ENCODE measurements around the gene ATP6V0A4.

Gene ATP6V0A4

DNA sequence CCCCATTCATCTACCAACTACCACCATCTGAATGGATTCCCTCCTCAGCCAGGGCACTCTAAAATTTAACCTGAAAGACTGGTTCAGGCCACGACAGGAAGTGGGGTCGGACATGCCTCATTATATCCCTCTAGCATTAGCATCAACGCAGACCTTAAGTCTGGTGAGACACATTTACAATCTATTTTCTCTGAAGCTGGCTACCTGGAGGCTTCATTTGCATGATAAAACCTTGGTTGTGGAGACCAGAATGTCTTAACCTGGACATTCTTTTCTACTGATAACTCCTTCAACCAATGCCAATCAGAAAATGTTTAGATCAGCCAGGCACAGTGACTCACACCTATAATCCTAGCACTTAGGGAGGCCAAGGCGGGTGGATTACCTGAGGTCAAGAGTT, 139.1 kb downstream of the ATP6V0A4 start:
- DNase-seq (ENCODE audit: low read depth): no peak

DNA sequence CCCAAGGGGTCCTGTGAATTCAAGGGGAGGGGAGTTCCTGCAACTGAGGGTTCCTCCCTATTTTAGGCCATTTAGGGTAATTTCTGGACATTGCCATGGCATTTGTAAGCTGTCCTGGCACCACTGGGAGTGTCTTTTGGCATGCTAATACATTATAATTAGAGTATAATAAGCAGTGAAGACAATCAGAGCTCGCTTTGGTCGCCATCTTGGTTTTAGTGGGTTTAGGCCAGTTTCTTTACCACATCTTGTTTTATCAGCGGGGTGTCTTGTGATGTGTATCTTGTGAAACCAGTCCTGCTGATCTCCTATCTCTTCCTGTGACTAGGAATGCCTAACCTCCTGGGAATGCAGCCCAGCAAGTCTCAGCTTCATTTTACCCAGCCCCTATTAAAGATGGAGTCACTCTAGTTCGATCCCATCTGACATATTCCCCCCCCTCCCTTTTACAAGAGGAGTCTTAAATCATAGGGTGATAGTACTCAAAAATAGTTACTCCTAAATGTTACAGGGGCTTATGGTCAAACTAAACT, 140.1 kb downstream of the ATP6V0A4 start:
- DNase-seq (ENCODE audit: low read depth): no peak

DNA sequence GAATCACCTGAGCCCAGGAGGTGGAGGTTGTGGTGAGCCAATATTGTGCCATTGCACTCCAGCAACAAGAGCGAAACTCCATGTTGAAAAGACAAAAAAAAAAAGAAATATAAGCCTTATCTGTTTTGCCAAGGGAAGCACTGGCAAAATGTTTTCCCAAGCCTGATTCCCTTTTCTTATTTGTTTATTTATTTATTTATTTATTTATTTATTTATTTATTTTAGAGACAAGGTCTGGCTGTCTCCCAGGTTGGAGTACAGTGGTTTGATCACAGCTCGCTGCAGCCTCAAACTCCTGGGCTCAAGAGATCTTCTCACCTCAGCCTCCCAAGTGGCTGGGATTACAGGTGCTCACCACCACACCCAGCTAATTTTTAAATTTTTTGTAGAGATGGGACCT, 141.0 kb downstream of the ATP6V0A4 start:
- DNase-seq (ENCODE audit: low read depth): no peak
